OCI-LY7 (cell line): ENCODE results near the gene ABCA4. TPM values are rescaled to one million over a fixed set of nuclear protein-coding genes. Genes with fewer than 3 reads are reported as not detected.

Source experiments
- BruUV-seq: library from RNA; stranded (reverse); fragments of 400-500 nt; replicated peaks from 2 replicates; lab custom pipeline; 2021; lab: Mats Ljungman, UMichigan
- CTCF ChIA-PET: fragments of 300-600 bp; sonication (Branson Sonifier 250); formaldehyde crosslinking; loops from one replicate; lab custom pipeline; 2022; ENCODE audit warnings: antibody characterized with exemption; ENCODE audit not compliant: unreplicated experiment; lab: Charles Lee
- POLR2A ChIA-PET: fragments of 300-600 bp; sonication (Branson Sonifier 250); formaldehyde crosslinking; loops from one replicate; lab custom pipeline; 2022; ENCODE audit warnings: antibody characterized with exemption; lab: Charles Lee
- DNase-seq: peaks from one replicate; pipeline ENCODE4 v3.0.0-alpha.2; 2015; ENCODE audit warnings: low spot score
- H2AFZ ChIP-seq: fragments of 200-600 bp; sonication (generic), shearing (Covaris generic); 2 replicates; pipeline ENCODE4 v1.6.1; 2014; ENCODE audit warnings: mild to moderate bottlenecking, antibody characterized with exemption, low read length, moderate library complexity
- H3K27ac ChIP-seq: fragments of 200-600 bp; sonication (generic); 2 replicates; pipeline ENCODE4 v1.5.1; 2014; ENCODE audit warnings: mixed run types, low read depth, mild to moderate bottlenecking, moderate library complexity, low read length, inconsistent platforms; ENCODE audit not compliant: poor library complexity, severe bottlenecking
- H3K36me3 ChIP-seq: fragments of 200-600 bp; sonication (generic); 2 replicates; pipeline ENCODE4 v1.6.1; 2014; ENCODE audit warnings: mild to moderate bottlenecking, antibody characterized with exemption, low read length, moderate library complexity, mixed read lengths; ENCODE audit not compliant: insufficient read depth
- H3K4me1 ChIP-seq: fragments of 200-600 bp; sonication (generic); 2 replicates; pipeline ENCODE4 v1.5.1; 2014; ENCODE audit warnings: mild to moderate bottlenecking, low read length; ENCODE audit not compliant: insufficient read depth, poor library complexity, severe bottlenecking
- H3K4me2 ChIP-seq: fragments of 200-600 bp; sonication (generic); 2 replicates; pipeline ENCODE4 v1.6.1; 2014; ENCODE audit warnings: mild to moderate bottlenecking, low read length
- H3K4me3 ChIP-seq: fragments of 200-600 bp; sonication (generic); 2 replicates; pipeline ENCODE4 v1.5.1; 2014; ENCODE audit warnings: mild to moderate bottlenecking, low read depth, low read length; ENCODE audit not compliant: poor library complexity, severe bottlenecking
- H3K79me2 ChIP-seq: fragments of 200-600 bp; sonication (generic); 2 replicates; pipeline ENCODE4 v1.6.1; 2016; ENCODE audit warnings: low read depth, mild to moderate bottlenecking, low read length, moderate library complexity, mixed read lengths; ENCODE audit not compliant: insufficient read depth
- H3K9me2 ChIP-seq: fragments of 200-600 bp; sonication (generic); 2 replicates; pipeline ENCODE4 v1.6.1; 2016; ENCODE audit warnings: mild to moderate bottlenecking, low read length, mixed read lengths; ENCODE audit not compliant: insufficient read depth
- H3K9me3 ChIP-seq: fragments of 200-600 bp; sonication (generic); 2 replicates; pipeline ENCODE4 v1.6.1; 2014; ENCODE audit warnings: mild to moderate bottlenecking, mixed run types, low read length, mixed read lengths
- H4K20me1 ChIP-seq: fragments of 200-600 bp; sonication (generic); 2 replicates; pipeline ENCODE4 v1.6.1; 2014; ENCODE audit warnings: mild to moderate bottlenecking, antibody characterized with exemption, low read length, moderate library complexity, mixed read lengths; ENCODE audit not compliant: insufficient read depth
- CTCF ChIP-seq: fragments of 200-600 bp; sonication (generic); conservative IDR thresholded peaks from 2 replicates; pipeline ENCODE4 v1.5.1; 2014; ENCODE audit warnings: mild to moderate bottlenecking, antibody characterized with exemption, low read length, moderate library complexity, mixed read lengths
- EZH2phosphoT487 ChIP-seq: fragments of 200-600 bp; sonication (generic); IDR thresholded peaks from 2 replicates; pipeline ENCODE4 v1.6.1; 2018; ENCODE audit warnings: low read depth, borderline replicate concordance, mild to moderate bottlenecking, mixed run types, antibody characterized with exemption, low read length, moderate library complexity, mixed read lengths
- intact Hi-C: fragments of 100-400 bp; cut with micrococcal nuclease; formaldehyde crosslinking; loops from one replicate; pipeline ENCODE4 v1.10.0; 2022; ENCODE audit not compliant: unreplicated experiment
- total RNA-seq, 2 experiments: library from RNA; depleted of rRNA in 1 of 2; stranded (reverse); fragments of >200 nt in 1 of 2; shearing (Covaris generic) in 1 of 2; gene quantifications; 2 replicates each; pipeline ENCODE4 v1.2.3, GENCODE V29; 2014 to 2022

The ABCA4 gene
- total RNA-seq, 2 experiments from 2014 or later = not detected

- Histone ChIP-seq H3K4me1 (no peaks in the 10 kb centered on the region), H3K9me2 (no peaks in the 10 kb centered on the region), H2AFZ (no peak overlapping the region), H3K79me2 (no peaks in the 10 kb centered on the region), H4K20me1 (no peaks in the 10 kb centered on the region), H3K9me3 (no peaks in the 10 kb centered on the region), H3K27ac (no peak overlapping the region), H3K4me3 (no peak overlapping the region), H3K4me2 (no peak overlapping the region), H3K36me3 (no peaks in the 10 kb centered on the region)
- ChIA-PET CTCF (no interaction called here), POLR2A (interaction anchor here (0.9 kb wide), 1 partner anchor 9 kb away, joined by 3 read pairs; no protein-coding TSS in a partner anchor)
- no peak for DNase-seq
- intact Hi-C loops = no loop called here
- BruUV-seq = no TSS peak
- TF ChIP-seq EZH2phosphoT487 (no peak), CTCF (no peak)
Observed at GRCh38 chr1:93967306-93967705, 153.6 kb downstream of the ABCA4 start.

GRCh38 chr1:93965888-93966287, 155.1 kb downstream of the ABCA4 start:
- Histone ChIP-seq H3K4me3 (no peak overlapping the region), H3K27ac (no peak overlapping the region), H4K20me1 (no peaks in the 10 kb centered on the region), H3K4me2 (no peak overlapping the region), H3K9me3 (no peaks in the 10 kb centered on the region), H3K9me2 (no peaks in the 10 kb centered on the region), H2AFZ (no peak overlapping the region), H3K36me3 (no peaks in the 10 kb centered on the region), H3K79me2 (no peaks in the 10 kb centered on the region), H3K4me1 (no peaks in the 10 kb centered on the region)
- intact Hi-C loops = no loop called here
- CTCF ChIA-PET = no interaction called here
- DNase-seq = no peak
- BruUV-seq = no TSS peak
- TF ChIP-seq CTCF (no peak), EZH2phosphoT487 (no peak)
- POLR2A ChIA-PET = no interaction called here

GRCh38 chr1:93965256-93965655, 155.7 kb downstream of the ABCA4 start:
- ChIA-PET POLR2A (no interaction called here), CTCF (no interaction called here)
- no peaks in the 10 kb centered on the region for H3K4me1 ChIP-seq
- no peaks in the 10 kb centered on the region for H3K36me3 ChIP-seq
- H3K9me2 ChIP-seq = no peaks in the 10 kb centered on the region
- no peak for TF ChIP-seq EZH2phosphoT487
- no peak for TF ChIP-seq CTCF
- no peak overlapping the region for H3K27ac ChIP-seq
- no peak for DNase-seq
- no peak overlapping the region for H2AFZ ChIP-seq
- intact Hi-C loops = no loop called here
- no peak overlapping the region for H3K4me3 ChIP-seq
- no peak overlapping the region for H3K4me2 ChIP-seq
- no peaks in the 10 kb centered on the region for H3K79me2 ChIP-seq
- no peaks in the 10 kb centered on the region for H4K20me1 ChIP-seq
- no peaks in the 10 kb centered on the region for H3K9me3 ChIP-seq
- BruUV-seq = no TSS peak
